ENCODE results near the gene FARP1.

FARP1 gene

GRCh38 chr13:98284679-98285078 lies 141.8 kb downstream of the FARP1 start:
- no peak for DNase-seq (ENCODE audit: low spot score)

GRCh38 chr13:98285317-98285716 lies 142.4 kb downstream of the FARP1 start:
- DNase-seq (ENCODE audit: low spot score): no peak

GRCh38 chr13:98285852-98286594 lies 143.1 kb downstream of the FARP1 start:
- no peak for DNase-seq (ENCODE audit: low spot score)

- DNase-seq (ENCODE audit: low spot score): no peak
Measured at GRCh38 chr13:98286799-98287198, 143.9 kb downstream of the FARP1 start.

- no peak for DNase-seq (ENCODE audit: low spot score)
Measured at GRCh38 chr13:98288211-98288610, 145.3 kb downstream of the FARP1 start.

GRCh38 chr13:98289339-98289945 lies 146.5 kb downstream of the FARP1 start:
- DNase-seq (ENCODE audit: low spot score): no peak

- no peak for DNase-seq (ENCODE audit: low spot score)
Measured at GRCh38 chr13:98290261-98290660, 147.4 kb downstream of the FARP1 start.

- peak; percentile 97 for DNase-seq (ENCODE audit: low spot score)
Measured at GRCh38 chr13:98291658-98292057, 148.8 kb downstream of the FARP1 start.

GRCh38 chr13:98293103-98293502 lies 150.2 kb downstream of the FARP1 start:
- DNase-seq (ENCODE audit: low spot score): no peak

- no peak for DNase-seq (ENCODE audit: low spot score)
Measured at GRCh38 chr13:98293570-98294142, 150.8 kb downstream of the FARP1 start.

- no peak for DNase-seq (ENCODE audit: low spot score)
Measured at GRCh38 chr13:98295371-98295770, 152.5 kb downstream of the FARP1 start.

- no peak for DNase-seq (ENCODE audit: low spot score)
Measured at GRCh38 chr13:98297051-98297450, 154.2 kb downstream of the FARP1 start.

- no peak for DNase-seq (ENCODE audit: low spot score)
Measured at GRCh38 chr13:98297745-98298144, 154.9 kb downstream of the FARP1 start.

- no peak for DNase-seq (ENCODE audit: low spot score)
Measured at GRCh38 chr13:98298599-98298998, 155.7 kb downstream of the FARP1 start.

- DNase-seq (ENCODE audit: low spot score): no peak
Measured at GRCh38 chr13:98299235-98299965, 156.5 kb downstream of the FARP1 start.

- DNase-seq (ENCODE audit: low spot score): no peak
Measured at GRCh38 chr13:98299966-98300350, 157.1 kb downstream of the FARP1 start.

GRCh38 chr13:98300956-98301641 lies 158.2 kb downstream of the FARP1 start:
- DNase-seq (ENCODE audit: low spot score): peak; percentile 69

- no peak for DNase-seq (ENCODE audit: low spot score)
Measured at GRCh38 chr13:98301721-98302120, 158.8 kb downstream of the FARP1 start.

- DNase-seq (ENCODE audit: low spot score): no peak
Measured at GRCh38 chr13:98303858-98304257, 161.0 kb downstream of the FARP1 start.

GRCh38 chr13:98305670-98306069 lies 162.8 kb downstream of the FARP1 start:
- no peak for DNase-seq (ENCODE audit: low spot score)

- DNase-seq (ENCODE audit: low spot score): no peak
Measured at GRCh38 chr13:98307463-98308085, 164.7 kb downstream of the FARP1 start.

Data from COLO829 (cell line).